HG03378 (cell line): ENCODE data around the gene ZMYM4.
"Not testable (repeated sequence)": the region's sequence is repeated elsewhere in the genome, so short reads cannot be mapped to it uniquely, and the experiment has no call there.

Experiments
- ATAC-seq: cut with Tn5 transposase; IDR thresholded peaks from one replicate; pipeline ENCODE4 v1.9.1; 2021; ENCODE audit warnings: mild to moderate bottlenecking, moderate library complexity; ENCODE audit not compliant: unreplicated experiment

The ZMYM4 gene

GRCh38 chr1:35449334-35450008 is 181.0 kb downstream of the ZMYM4 start:
- ATAC-seq, result no peak

GRCh38 chr1:35451125-35451528 is 182.6 kb downstream of the ZMYM4 start:
- ATAC-seq, result no peak

- ATAC-seq, result no peak
Measured at GRCh38 chr1:35452106-35452774, 183.7 kb downstream of the ZMYM4 start.

- no peak for ATAC-seq
Measured at GRCh38 chr1:35453031-35453430, 184.5 kb downstream of the ZMYM4 start.

GRCh38 chr1:35454176-35454575 is 185.7 kb downstream of the ZMYM4 start:
- no peak for ATAC-seq

- no peak for ATAC-seq
Measured at GRCh38 chr1:35454616-35455015, 186.1 kb downstream of the ZMYM4 start.

- ATAC-seq, result no peak
Measured at GRCh38 chr1:35460796-35461195, 192.3 kb downstream of the ZMYM4 start.

GRCh38 chr1:35461966-35462651 is 193.6 kb downstream of the ZMYM4 start:
- no peak for ATAC-seq

GRCh38 chr1:35463232-35463631 is 194.7 kb downstream of the ZMYM4 start:
- no peak for ATAC-seq

- ATAC-seq, result not testable (repeated sequence)
Measured at GRCh38 chr1:35463749-35464148, 195.2 kb downstream of the ZMYM4 start.

GRCh38 chr1:35466120-35466519 is 197.6 kb downstream of the ZMYM4 start:
- ATAC-seq, result no peak

GRCh38 chr1:35470977-35471613 is 202.6 kb downstream of the ZMYM4 start:
- no peak for ATAC-seq
